Measurements from ENCODE around the gene PIK3CB.
"Not testable (repeated sequence)": the region's sequence is repeated elsewhere in the genome, so short reads cannot be mapped to it uniquely, and the experiment has no call there.

Gene PIK3CB

DNA sequence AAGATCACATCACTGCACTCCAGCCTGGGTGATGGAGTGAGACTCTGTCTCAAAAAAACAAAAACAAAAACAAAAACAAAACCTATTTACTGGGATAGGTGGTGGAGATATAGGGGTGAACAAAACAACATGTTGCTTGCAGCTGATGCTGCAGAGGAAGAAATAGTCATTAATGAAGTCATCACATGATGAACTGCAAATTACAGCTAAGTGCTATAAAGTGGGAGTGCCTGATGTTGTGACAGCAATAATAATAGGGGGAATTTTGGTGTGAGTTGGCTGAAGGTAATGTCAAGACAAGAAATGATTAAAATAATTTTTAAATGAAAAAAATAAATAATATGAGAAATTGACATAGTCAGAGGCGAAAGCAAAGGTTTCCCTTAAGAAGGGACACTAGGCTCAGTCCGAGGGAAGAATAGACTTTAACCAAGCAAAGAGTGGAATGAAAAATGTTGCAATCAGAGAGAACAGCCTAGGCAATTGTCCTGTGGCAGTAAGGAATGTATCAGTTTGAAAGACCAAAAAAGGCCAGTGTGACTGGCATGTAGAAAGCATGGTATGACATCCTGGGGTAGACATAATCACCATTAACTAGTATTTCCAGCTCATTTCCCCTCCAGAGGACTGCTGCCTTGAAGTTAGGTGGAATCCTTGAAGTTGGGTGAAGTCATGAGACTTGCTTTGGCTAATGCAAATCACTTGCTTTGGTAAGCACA, 14.7 kb upstream of the PIK3CB start:
- DNase-seq = no peak
- intact Hi-C loops (cut with DNase I) = no loop called here

DNA sequence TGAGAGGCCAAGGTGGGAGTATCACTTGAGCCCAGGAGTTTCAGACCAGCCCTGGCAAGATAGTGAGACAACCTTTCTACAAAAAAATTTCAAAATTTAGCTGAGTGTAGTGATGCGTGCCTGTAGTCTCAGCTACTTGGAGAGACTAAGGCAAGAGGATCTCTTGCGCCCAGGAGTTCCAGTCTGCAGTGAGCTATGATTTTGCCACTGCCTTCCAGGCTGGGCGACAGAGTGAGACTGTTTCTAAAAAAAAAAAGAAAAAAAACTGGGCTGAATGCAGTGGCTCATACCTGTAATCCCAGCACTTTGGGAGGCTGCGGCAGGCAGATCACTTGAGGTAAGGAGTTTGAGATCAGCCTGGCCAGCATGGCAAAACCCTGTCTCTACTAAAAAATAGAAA, 14.0 kb upstream of the PIK3CB start:
- no peak for DNase-seq
- intact Hi-C loops (cut with DNase I) = no loop called here

DNA sequence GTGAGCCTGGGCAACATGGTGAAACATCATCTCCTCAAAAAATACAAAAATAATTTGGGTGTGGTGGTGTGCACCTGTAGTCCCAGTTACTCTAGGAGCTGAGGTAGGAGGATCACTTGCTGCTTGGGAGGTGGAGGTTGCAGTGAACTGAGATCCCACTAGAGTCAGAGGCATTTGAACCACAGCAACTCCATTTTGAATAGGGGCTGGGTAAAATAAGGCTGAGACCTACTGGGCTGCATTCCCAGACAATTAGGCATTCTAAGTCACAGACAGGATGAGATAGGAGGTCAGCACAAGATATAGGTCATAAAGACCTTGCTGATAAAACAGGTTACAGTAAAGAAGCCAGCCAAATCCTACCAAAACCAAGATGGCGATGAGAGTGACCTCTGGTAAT, 12.1 kb upstream of the PIK3CB start:
- DNase-seq; intact Hi-C loops (cut with DNase I): not testable (repeated sequence)

DNA sequence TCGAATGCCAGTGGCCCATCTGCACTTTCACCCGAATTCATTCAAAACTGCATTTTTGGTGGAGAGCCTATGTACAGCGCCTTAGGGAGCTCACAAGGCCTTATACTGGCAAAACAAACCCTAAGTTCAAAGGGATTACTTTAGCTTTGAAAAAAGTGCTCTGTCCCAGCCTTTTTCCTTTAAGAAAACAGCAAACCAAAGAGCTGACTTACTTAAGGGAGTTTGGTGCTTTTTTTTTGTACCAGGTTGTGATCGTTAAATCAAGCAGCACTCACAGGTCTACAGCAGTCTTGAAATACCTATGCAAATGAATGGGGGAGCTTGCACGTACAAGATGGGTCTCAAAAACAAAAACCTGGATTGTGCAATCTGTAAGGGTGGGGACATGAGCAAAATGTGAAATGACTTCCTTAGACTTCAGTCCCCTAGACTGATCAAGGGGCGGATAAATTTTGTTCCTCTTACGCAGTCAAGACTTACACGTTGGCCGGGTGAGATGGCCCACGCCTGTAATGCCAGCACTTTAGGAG, 11.6 kb upstream of the PIK3CB start:
- no peak for DNase-seq
- intact Hi-C loops (cut with DNase I) = no loop called here

DNA sequence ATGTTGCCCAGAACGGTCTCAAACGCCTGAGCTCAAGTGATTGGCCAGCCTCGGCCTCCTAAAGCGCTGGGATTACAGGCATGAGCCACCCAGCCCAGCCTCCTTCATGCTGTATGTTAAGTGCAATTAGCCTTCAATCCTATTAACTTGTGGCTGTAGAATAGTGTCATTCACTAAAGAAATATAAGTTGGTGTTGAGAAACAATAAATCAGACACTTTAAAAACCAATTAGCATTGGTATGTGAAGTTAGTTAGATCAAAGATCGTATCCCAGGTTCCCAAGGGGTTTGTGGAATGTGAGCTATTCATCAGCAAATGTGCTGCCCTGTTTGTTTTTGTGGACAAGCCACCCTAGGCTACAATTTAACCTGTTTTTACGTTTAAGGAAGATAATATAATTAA, 11.0 kb upstream of the PIK3CB start:
- intact Hi-C loops (cut with DNase I) = no loop called here
- DNase-seq = peak in 1 of 42 donors; percentile 10

DNA sequence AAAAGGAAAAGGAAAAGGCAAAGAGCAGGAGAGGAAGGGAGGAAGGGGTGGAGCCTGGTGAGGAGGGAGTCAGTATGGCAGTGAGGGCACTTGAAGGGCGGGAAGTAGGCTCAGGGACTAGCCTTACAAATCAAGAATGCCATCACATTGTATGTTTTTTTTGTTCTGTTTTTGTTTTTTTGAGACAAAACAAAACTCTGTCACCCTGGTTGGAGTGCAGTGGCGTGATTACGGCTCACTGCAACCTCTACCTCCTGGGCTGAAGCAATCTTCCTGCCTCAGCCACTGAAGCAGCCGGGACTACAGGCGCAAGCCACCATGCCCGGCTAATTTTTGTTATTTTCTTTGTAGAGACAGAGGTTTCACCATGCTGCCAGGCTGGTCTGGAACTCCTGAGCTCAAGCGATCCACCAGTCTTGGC, 10.5 kb upstream of the PIK3CB start:
- DNase-seq = peak in 1 of 42 donors; percentile 13
- intact Hi-C loops (cut with DNase I) = no loop called here

DNA sequence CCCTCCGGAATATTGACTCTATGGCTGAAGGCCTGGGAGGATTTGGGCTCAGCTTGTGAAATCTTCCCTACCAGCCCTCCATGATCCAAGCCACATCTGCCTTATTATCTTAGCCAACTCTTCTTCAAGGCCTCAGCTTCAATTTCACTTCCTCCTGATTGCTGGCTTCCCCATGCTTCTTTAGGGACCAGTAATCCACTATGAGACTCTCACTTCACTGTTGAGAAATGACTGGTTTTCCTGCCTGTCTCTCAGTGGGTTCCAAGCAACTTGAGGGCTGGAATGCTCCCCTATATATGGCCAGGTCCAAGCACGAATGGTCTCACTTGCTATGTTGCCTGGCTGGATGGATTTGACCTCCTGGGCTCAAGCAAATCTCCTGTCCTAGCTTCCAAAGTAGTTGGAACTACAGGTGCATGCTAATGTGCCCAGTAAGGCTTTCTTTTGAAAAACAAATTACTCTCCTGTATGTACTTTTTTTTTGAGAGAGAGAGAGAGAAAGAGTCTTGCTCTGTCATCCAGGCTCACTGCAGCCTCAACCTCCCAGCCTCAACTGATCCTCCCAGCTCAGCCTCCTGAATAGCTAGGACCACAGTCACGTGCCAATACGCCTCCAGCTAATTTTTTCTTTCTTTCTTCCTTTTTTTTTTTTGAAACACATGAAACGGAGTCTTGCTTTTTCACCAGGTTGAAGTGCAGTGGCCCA, 7.9 kb upstream of the PIK3CB start:
- no peak for DNase-seq
- intact Hi-C loops (cut with DNase I) = no loop called here

DNA sequence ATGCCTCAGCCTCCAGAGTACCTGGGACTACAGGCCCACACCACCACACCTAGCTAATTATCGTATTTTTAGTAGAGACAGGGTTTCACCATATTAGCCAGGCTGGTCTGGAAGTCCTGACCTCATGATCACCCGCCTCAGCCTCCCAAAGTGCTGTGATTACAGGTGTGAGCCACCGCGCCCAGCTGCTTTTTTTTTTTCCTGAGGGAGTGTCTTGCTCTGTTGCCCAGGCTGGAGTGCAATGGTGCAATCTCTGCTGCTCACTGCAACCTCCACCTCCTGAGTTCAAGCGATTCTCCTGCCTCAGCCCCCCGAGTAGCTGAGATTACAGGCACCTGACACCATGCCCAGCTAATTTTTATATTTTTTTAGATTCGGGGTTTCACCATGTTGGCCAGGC, 3.7 kb upstream of the PIK3CB start:
- intact Hi-C loops (cut with DNase I) = loop anchor here (10.0 kb wide), 1 partner anchor 76 kb away; no protein-coding TSS in a partner anchor
- DNase-seq = not testable (repeated sequence)

DNA sequence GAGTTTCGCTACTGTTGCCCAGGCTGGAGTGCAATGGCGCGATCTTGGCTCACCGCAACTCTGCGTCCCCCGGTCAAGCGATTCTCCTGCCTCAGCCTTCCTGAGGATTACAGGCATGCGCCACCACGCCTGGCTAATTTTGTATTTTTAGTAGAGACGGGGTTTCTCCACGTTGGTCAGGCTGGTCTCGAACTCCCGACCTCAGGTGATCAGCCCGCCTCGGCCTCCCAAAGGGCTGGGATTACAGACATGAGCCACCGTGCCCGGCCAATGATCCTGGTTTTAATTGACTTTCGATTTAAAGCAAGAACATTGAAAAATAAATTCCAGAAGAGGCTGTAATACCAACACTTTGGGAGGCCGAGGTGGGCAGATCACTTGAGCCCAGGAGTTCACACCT, 1.1 kb upstream of the PIK3CB start:
- DNase-seq = not testable (repeated sequence)
- intact Hi-C loops (cut with DNase I) = loop anchor here (2.0 to 10.0 kb wide), 2 partner anchors 61 to 79 kb away; no protein-coding TSS in a partner anchor

DNA sequence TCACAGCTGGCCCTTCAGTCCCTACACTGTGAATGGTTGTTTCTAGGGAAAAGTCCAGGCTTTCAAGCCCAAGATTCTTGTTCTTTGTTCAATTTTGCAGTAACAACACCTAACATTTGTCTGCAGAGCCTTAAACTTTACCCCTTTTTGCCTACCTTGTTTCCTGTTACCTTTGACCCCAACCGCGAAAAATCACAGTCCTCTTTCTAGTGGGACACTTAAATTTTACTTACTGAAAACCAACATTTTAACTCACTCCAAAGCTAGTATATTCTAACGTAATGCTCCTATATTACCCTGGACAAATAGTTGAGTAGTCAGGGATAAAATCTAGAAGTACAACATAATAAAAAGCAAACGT, 649 bp upstream of the PIK3CB start:
- intact Hi-C loops (cut with DNase I) = loop anchor here (2.0 to 10.0 kb wide), 2 partner anchors 61 to 79 kb away; no protein-coding TSS in a partner anchor

DNA sequence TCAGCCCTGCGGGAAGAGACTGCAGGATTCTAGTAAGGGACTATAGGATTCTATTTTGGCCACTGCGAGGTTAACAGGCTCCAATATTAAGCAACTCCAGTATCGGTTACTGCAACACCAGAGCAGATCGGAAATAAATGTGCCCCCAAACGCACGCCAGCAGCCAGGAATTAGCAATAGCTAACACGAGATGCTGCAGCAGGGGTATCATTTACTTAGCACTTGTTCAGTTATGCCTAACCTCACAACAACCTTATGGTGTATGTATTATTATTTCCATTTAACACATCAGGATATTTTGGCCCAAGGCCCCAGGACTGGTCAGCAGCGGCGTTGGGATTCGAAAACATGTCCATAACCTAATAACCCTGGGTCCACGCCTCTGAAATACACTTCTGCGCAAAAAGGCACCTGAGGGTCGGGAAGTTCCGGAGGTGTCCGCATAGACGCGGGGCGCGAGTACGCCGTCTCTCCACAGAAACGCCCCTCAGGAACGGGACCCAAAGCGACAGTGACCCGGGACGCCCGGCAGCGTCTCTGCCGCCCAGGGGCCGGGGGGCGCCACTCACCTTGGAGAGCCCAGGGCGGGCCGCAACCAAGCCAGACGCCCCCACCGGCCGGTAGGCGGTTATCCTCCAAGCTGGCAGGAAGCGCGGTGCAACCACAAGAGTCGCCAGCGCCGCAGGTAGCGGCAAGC, 681 bp downstream of the PIK3CB start:
- intact Hi-C loops (cut with DNase I) = loop anchor here (2.0 to 10.0 kb wide), 3 partner anchors 59 to 222 kb away; no protein-coding TSS in a partner anchor
- peak in 25 of 42 donors; percentile 6 to 75 (median 42) for DNase-seq

More for the DNA sequence above, 649 bp upstream of the PIK3CB start:
- DNase-seq = no peak

DNA sequence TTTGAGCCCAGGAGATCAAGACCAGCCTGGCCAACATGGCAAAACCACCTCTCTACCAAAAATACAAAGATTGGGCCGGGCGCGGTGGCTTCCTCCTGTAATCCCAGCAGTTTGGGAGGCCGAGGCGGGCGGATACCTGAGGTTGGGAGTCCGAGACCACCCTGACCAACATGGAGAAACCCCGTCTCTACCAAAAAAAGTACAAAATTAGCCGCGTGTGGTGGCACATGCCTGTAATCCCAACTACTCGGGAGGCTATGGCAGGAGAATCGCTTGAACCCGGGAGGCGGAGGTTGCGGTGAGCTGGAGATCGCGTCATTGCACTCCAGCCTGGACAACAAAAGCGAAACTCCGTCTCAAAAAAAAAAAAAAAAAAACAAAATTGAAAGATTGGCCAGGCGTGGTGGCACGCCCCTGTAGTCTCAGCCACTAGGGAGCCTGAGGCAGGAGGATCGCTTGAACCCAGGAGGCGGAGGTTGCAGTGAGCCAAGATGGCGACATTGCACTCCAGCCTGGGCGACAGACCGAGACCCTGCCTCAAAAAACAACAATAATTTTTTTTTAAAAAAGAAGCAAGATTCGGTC, 2.2 kb downstream of the PIK3CB start:
- intact Hi-C loops (cut with DNase I) = loop anchor here (5.0 to 10.0 kb wide), 2 partner anchors 82 to 220 kb away; no protein-coding TSS in a partner anchor
- not testable (repeated sequence) for DNase-seq

DNA sequence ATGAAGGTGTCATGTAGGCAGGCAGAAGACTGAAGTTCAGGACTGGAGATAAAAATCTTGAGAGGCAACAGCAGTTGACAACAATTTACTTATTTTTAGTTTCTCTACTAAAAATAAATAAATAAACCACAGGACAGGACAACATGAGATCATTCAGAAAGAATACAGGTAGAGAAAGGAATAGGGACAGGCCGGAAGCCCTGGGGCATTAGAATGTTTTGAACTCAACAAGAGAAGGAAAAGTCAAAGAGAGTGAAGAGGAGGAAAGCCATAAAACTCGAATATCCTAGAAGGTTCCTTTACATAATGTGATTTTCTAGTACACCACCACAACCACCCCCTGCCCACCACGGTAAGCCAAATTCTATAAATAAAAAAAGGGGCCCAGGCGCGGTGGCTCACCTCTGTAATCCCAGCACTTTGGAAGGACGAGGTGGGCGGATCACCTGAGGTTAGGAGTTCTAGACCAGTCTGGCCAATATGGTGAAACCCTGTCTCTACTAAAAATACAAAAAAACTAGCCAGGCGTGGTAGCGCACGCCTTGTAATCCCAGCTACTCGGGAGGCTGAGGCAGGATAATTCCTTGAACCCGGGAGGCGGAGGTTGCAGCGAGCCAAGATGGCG, 4.7 kb downstream of the PIK3CB start:
- intact Hi-C loops (cut with DNase I) = loop anchor here (5.0 to 10.0 kb wide), 2 partner anchors 85 to 218 kb away; no protein-coding TSS in a partner anchor
- DNase-seq = peak in 2 of 42 donors; percentile 16 to 18

DNA sequence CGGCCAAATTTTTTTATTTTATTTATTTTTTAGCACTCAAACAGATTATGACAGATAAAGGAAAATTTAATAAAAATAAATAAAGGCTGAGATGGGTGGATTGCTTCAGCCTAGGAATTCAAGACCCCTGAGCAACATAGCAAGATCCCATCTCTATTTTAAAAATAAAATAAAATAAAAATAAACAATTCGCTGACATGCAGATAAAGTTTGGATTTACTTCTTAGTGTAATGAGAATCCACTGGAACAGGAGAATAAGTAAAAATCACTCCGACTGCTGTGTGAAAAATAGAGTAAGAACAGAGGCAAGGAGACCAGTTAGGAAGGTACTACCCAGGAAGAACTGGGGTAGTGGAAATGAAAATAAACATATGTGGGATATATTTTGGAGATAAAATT, 5.6 kb downstream of the PIK3CB start:
- intact Hi-C loops (cut with DNase I) = no loop called here
- no peak for DNase-seq

DNA sequence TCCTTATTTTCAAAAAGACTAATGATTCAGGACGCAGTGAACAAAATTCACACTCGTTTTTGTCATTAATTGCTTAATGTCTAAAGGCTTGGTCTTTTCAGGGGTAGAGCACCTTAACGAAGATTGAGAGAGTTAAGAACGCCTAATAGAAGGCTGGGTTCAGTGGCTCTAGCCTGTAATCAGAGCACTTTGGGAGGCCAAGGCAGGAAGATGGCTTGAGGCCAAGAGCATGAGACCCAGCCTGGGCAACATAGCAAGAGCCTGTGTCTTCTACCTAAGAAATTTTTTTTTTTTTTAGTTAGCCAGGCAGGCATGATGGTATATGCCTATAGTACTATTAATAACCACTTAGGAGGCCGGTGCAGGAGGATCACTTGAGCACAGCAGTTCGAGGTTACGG, 7.5 kb downstream of the PIK3CB start:
- intact Hi-C loops (cut with DNase I) = no loop called here
- peak in 2 of 42 donors; percentile 3 to 6 for DNase-seq

DNA sequence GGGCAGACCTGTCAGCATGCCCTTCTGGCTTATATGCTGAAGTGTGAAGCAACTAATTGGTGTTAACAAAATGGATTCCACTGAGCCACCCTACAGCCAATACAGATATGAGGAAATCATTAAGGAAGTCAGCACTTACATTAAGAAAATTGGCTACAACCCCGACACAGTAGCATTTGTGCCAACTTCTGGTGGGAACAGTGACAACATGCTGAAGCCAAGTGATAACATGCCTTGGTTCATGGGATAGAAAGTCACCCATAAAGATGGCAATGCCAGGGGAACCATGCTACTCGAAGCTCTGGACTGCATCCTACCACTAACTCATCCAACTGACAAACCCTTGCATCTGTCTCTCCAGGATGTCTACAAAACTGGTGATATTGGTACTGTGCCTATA, 9.4 kb downstream of the PIK3CB start:
- no peak for DNase-seq
- intact Hi-C loops (cut with DNase I) = no loop called here

DNA sequence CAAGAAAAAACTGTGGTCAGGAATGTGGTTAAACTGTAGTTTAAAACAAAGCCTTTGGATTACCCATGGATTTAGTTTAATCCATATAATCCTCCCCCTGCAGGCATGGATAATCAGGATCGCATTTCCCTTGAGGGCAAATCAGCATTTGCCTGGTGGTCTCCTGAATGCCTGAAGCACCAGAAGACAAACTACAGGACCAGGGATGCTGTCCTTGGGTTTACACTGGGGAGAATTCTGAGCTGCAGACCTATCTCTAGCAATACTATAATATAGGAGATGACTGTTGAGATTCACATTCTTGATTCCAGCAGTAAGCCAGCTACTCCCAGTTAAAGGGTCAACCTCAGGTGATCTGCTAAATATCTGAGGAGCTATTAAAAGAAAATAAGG, 10.6 kb downstream of the PIK3CB start:
- intact Hi-C loops (cut with DNase I) = no loop called here
- peak in 1 of 42 donors; percentile 8 for DNase-seq

DNA sequence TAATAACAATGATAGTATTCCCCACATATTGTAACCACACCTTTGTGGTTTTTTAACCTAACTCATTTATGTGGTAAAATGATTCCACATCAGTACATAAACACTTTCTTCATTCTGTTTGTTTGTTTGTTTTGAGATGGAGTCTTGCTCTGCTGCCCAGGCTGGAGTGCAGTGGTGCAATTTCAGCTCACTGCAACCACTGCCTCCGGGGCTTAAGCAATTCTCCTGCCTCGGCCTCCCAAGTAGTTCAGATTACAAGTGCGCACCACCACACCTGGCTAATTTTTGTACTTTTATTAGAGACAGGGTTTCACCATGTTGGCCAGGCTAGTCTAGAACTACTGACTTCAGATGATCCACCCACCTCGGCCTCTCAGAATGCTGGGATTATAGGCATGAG, 14.3 kb downstream of the PIK3CB start:
- intact Hi-C loops (cut with DNase I) = not testable (repeated sequence)
- peak in 1 of 42 donors; percentile 8 for DNase-seq
